Caco-2 (cell line): Measurements from ENCODE around the gene HEXB. TPM values are rescaled to one million over a fixed set of nuclear protein-coding genes. Genes with fewer than 3 reads are reported as not detected.
A peak's percentile ranks its signal among the peaks of the same experiment; 100 is the strongest.

Experiments used
- BruUV-seq: library from RNA; stranded (reverse); fragments of 400-500 nt; replicated peaks from 2 replicates; lab custom pipeline; 2021; lab: Mats Ljungman, UMichigan
- CTCF ChIA-PET: fragments of 300-600 bp; sonication (Branson Sonifier 250); formaldehyde crosslinking; loops from one replicate; lab custom pipeline; 2022; ENCODE audit warnings: antibody characterized with exemption; lab: Charles Lee
- POLR2A ChIA-PET: fragments of 300-600 bp; sonication (Branson Sonifier 250); formaldehyde crosslinking; loops from one replicate; lab custom pipeline; 2022; ENCODE audit warnings: antibody characterized with exemption; lab: Charles Lee
- DNase-seq, 2 experiments: peaks; one replicate each; pipeline versions ENCODE4 v3.0.0 to v3.0.0-alpha.2; 2020 to 2022
- H3K27me3 ChIP-seq: replicated peaks from 2 replicates; pipeline ENCODE4 v1.6.0; 2011; ENCODE audit warnings: low read length; ENCODE audit not compliant: control insufficient read depth, insufficient read depth
- H3K36me3 ChIP-seq: 2 replicates; pipeline ENCODE4 v1.5.1; 2011; ENCODE audit warnings: low read length; ENCODE audit not compliant: control insufficient read depth, insufficient read depth
- H3K4me1 ChIP-seq: fragments of 250-450 bp; sonication (Bioruptor Pico); 2 replicates; pipeline ENCODE4 v1.5.1; 2020; ENCODE audit warnings: mild to moderate bottlenecking
- H3K4me3 ChIP-seq: 2 replicates; pipeline ENCODE4 v1.5.1; 2011; ENCODE audit warnings: low read depth, mild to moderate bottlenecking, control low read depth, low read length
- H3K9me3 ChIP-seq: fragments of 250-450 bp; sonication (Bioruptor Pico); 2 replicates; pipeline ENCODE4 v1.5.1; 2020; ENCODE audit warnings: mild to moderate bottlenecking, moderate library complexity
- H3K27ac Mint-ChIP-seq: one replicate; pipeline ENCODE4 v1.8.0; 2022; ENCODE audit warnings: mixed read lengths; ENCODE audit not compliant: unreplicated experiment
- H3K27me3 Mint-ChIP-seq: one replicate; pipeline ENCODE4 v1.8.0; 2022; ENCODE audit warnings: mixed read lengths; ENCODE audit not compliant: insufficient read depth, unreplicated experiment
- H3K36me3 Mint-ChIP-seq: one replicate; pipeline ENCODE4 v1.8.0; 2022; ENCODE audit warnings: mild to moderate bottlenecking, mixed read lengths; ENCODE audit not compliant: insufficient read depth, unreplicated experiment
- H3K4me1 Mint-ChIP-seq: one replicate; pipeline ENCODE4 v1.8.0; 2022; ENCODE audit warnings: low read depth, mixed read lengths; ENCODE audit not compliant: unreplicated experiment
- H3K4me3 Mint-ChIP-seq: one replicate; pipeline ENCODE4 v1.8.0; 2022; ENCODE audit warnings: mild to moderate bottlenecking, moderate library complexity, mixed read lengths; ENCODE audit not compliant: unreplicated experiment
- H3K9me3 Mint-ChIP-seq: one replicate; pipeline ENCODE4 v1.8.0; 2022; ENCODE audit warnings: mixed read lengths; ENCODE audit not compliant: unreplicated experiment
- intact Hi-C: fragments of 100-400 bp; cut with micrococcal nuclease; formaldehyde crosslinking; loops from one replicate; pipeline ENCODE4 v1.10.0; 2022; ENCODE audit not compliant: unreplicated experiment
- total RNA-seq: library from RNA; stranded (reverse); gene quantifications from 2 replicates; pipeline ENCODE4 v1.2.3, GENCODE V29; 2022
- TF ChIP-seq, protein P1 (sequence below), 2 experiments: fragments of 200-600 bp in 1 of 2; IDR thresholded peaks; 1 replicate in 1 of 2; 2 replicates in 1 of 2; pipeline versions ENCODE4 v1.5.1 to v1.8.0; 2011 to 2022; ENCODE audit warnings: antibody characterized with exemption in 1 of 2, control low read depth in 1 of 2, inconsistent platforms in 1 of 2, low read depth in 1 of 2, low read length in 1 of 2, mild to moderate bottlenecking in 1 of 2, moderate library complexity in 1 of 2; ENCODE audit not compliant: insufficient read depth in 1 of 2, severe bottlenecking in 1 of 2, unreplicated experiment in 1 of 2

HEXB gene
- total RNA-seq, 1 experiment from 2014 or later = 217 TPM

GRCh38 chr5:74722271-74722670 is 37.2 kb downstream of the HEXB start:
- Histone ChIP-seq H3K9me3 (no peaks in the 10 kb centered on the region), H3K4me3 (no peak overlapping the region), H3K4me1 (peaks cover 27% of the 10 kb centered on the region), H3K36me3 (peaks cover 3% of the 10 kb centered on the region), H3K27me3 (no peaks in the 10 kb centered on the region)
- Mint-ChIP-seq H3K4me1 (peaks cover 22% of the 10 kb centered on the region), H3K36me3 (peaks cover 71% of the 10 kb centered on the region), H3K9me3 (peaks cover 9% of the 10 kb centered on the region), H3K27ac (no peak overlapping the region), H3K4me3 (no peak overlapping the region), H3K27me3 (no peaks in the 10 kb centered on the region)
- CTCF ChIA-PET = no interaction called here
- POLR2A ChIA-PET = no interaction called here
- DNase-seq = no peak
- no TSS peak for BruUV-seq
- intact Hi-C loops = no loop called here
- TF ChIP-seq, protein P1, sequence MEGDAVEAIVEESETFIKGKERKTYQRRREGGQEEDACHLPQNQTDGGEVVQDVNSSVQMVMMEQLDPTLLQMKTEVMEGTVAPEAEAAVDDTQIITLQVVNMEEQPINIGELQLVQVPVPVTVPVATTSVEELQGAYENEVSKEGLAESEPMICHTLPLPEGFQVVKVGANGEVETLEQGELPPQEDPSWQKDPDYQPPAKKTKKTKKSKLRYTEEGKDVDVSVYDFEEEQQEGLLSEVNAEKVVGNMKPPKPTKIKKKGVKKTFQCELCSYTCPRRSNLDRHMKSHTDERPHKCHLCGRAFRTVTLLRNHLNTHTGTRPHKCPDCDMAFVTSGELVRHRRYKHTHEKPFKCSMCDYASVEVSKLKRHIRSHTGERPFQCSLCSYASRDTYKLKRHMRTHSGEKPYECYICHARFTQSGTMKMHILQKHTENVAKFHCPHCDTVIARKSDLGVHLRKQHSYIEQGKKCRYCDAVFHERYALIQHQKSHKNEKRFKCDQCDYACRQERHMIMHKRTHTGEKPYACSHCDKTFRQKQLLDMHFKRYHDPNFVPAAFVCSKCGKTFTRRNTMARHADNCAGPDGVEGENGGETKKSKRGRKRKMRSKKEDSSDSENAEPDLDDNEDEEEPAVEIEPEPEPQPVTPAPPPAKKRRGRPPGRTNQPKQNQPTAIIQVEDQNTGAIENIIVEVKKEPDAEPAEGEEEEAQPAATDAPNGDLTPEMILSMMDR (IDR thresholded peaks at IDR 0.05; ENCODE audit: insufficient read depth in 1 of 2, low read depth in 1 of 2, low read length in 1 of 2, severe bottlenecking in 1 of 2, unreplicated experiment in 1 of 2) = no peak

- H3K4me1 ChIP-seq = peaks cover 27% of the 10 kb centered on the region
- H3K4me3 ChIP-seq = no peak overlapping the region
- TF ChIP-seq, protein P1 (IDR thresholded peaks at IDR 0.05; ENCODE audit: insufficient read depth in 1 of 2, low read depth in 1 of 2, low read length in 1 of 2, severe bottlenecking in 1 of 2, unreplicated experiment in 1 of 2) = no peak
- ChIA-PET POLR2A (no interaction called here), CTCF (no interaction called here)
- no TSS peak for BruUV-seq
- Mint-ChIP-seq H3K36me3 (peaks cover 65% of the 10 kb centered on the region), H3K4me3 (no peak overlapping the region), H3K27me3 (no peaks in the 10 kb centered on the region), H3K4me1 (peaks cover 31% of the 10 kb centered on the region), H3K27ac (peak overlapping the region; percentile 6), H3K9me3 (peaks cover 9% of the 10 kb centered on the region)
- peaks cover 3% of the 10 kb centered on the region for H3K36me3 ChIP-seq
- H3K27me3 ChIP-seq = no peaks in the 10 kb centered on the region
- intact Hi-C loops = no loop called here
- DNase-seq = peak; percentile 46 to 52
- no peaks in the 10 kb centered on the region for H3K9me3 ChIP-seq
These were observed 40.3 kb downstream of the HEXB start for GRCh38 chr5:74725331-74725730.

DNA sequence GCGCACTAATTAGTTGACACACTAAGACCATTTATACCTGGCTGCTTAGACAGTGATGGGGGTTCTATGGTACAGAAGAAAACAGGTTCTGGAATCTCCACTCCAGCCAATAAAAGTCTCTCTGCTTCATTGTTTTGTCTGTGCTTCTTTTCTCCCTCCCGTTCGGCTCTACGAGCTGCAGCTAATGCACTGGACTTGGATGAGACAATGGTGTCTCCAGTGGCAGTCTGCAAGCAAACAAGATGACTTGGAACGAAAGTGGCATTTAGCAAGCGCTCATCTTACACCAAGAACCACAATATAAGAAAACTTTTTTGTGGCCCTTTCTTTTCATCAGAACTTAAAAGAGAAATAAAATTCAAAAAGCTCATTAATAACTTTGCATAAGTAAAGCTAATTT is 51.7 kb downstream of the HEXB start:
- intact Hi-C loops = no loop called here
- no peak for DNase-seq
- Histone ChIP-seq H3K36me3 (peaks cover 4% of the 10 kb centered on the region; the same call in 1 of the 2 replicates), H3K9me3 (no peaks in the 10 kb centered on the region), H3K4me1 (no peaks in the 10 kb centered on the region), H3K27me3 (no peaks in the 10 kb centered on the region), H3K4me3 (no peak overlapping the region)
- Mint-ChIP-seq H3K9me3 (no peaks in the 10 kb centered on the region), H3K27ac (no peak overlapping the region), H3K4me1 (no peaks in the 10 kb centered on the region), H3K27me3 (no peaks in the 10 kb centered on the region), H3K4me3 (no peak overlapping the region), H3K36me3 (peaks cover 46% of the 10 kb centered on the region)
- POLR2A ChIA-PET = no interaction called here
- TF ChIP-seq, protein P1 (IDR thresholded peaks at IDR 0.05; ENCODE audit: insufficient read depth in 1 of 2, low read depth in 1 of 2, low read length in 1 of 2, severe bottlenecking in 1 of 2, unreplicated experiment in 1 of 2) = no peak
- CTCF ChIA-PET = no interaction called here
- no TSS peak for BruUV-seq
